SK-N-SH (cell line): ENCODE data around the gene ARFGAP1. TPM values are rescaled to one million over a fixed set of nuclear protein-coding genes. Genes with fewer than 3 reads are reported as not detected.

Source experiments
- CTCF ChIA-PET: fragments of 300-600, 350-600 bp; formaldehyde crosslinking; extraction: SDS; loops from one replicate; lab custom pipeline; 2021; lab: Yijun Ruan, JAX
- POLR2A ChIA-PET: fragments of 350-600 bp; sonication (Branson Sonifier 250); formaldehyde crosslinking; extraction: SDS; loops from one replicate; lab custom pipeline; 2020; ENCODE audit warnings: antibody characterized with exemption, inconsistent platforms; lab: Yijun Ruan, JAX
- DNase-seq: peaks from one replicate; pipeline ENCODE4 v3.0.0; 2012
- H2AFZ ChIP-seq: fragments of 200-600 bp; sonication (generic); 2 replicates; pipeline ENCODE4 v1.8.1; 2016; ENCODE audit warnings: antibody characterized with exemption, mild to moderate bottlenecking, low read depth
- H3F3A ChIP-seq: fragments of 200-600 bp; sonication (generic); replicated peaks from 2 replicates; pipeline ENCODE3; 2016; ENCODE audit warnings: antibody characterized with exemption, mild to moderate bottlenecking; ENCODE audit not compliant: insufficient read depth
- H3K27ac ChIP-seq, 2 experiments: fragments of 200-500 bp in 1 of 2; fragments of 200-600 bp in 1 of 2; sonication (Bioruptor generic) in 1 of 2; sonication (generic), shearing (Covaris generic) in 1 of 2; 2 replicates each; pipeline versions ENCODE4 v1.5.1 to v1.6.1; 2014 to 2016; ENCODE audit warnings: low read depth in 2 of 2, inconsistent platforms in 1 of 2, low read length in 1 of 2, mild to moderate bottlenecking in 1 of 2, mixed read lengths in 1 of 2
- H3K27me3 ChIP-seq: fragments of 200-600 bp; sonication (generic), shearing (Covaris generic); 2 replicates; pipeline ENCODE4 v1.6.1; 2016; ENCODE audit warnings: mixed run types; ENCODE audit not compliant: insufficient read depth
- H3K36me3 ChIP-seq, 2 experiments: fragments of 200-500 bp in 1 of 2; fragments of 200-600 bp in 1 of 2; sonication (Bioruptor generic) in 1 of 2; sonication (generic) in 1 of 2; replicated peaks in 1 of 2; 2 replicates each; pipeline versions ENCODE3 to v1.5.1; 2014 to 2016; ENCODE audit warnings: low read length in 1 of 2, mild to moderate bottlenecking in 1 of 2; ENCODE audit not compliant: insufficient read depth in 2 of 2, control insufficient read depth in 1 of 2
- H3K4me1 ChIP-seq, 2 experiments: fragments of 200-500 bp in 1 of 2; fragments of 200-600 bp in 1 of 2; sonication (Bioruptor generic) in 1 of 2; sonication (generic), shearing (Covaris generic) in 1 of 2; 2 replicates each; pipeline versions ENCODE4 v1.5.1 to v1.6.1; 2014 to 2016; ENCODE audit warnings: low read depth in 1 of 2, low read length in 1 of 2, mixed run types in 1 of 2; ENCODE audit not compliant: insufficient read depth in 2 of 2, control insufficient read depth in 1 of 2
- H3K4me2 ChIP-seq: fragments of 200-600 bp; sonication (generic), shearing (Covaris generic); 2 replicates; pipeline ENCODE4 v1.6.1; 2017; ENCODE audit warnings: mixed run types
- H3K4me3 ChIP-seq, 2 experiments: fragments of 200-500 bp in 1 of 2; fragments of 200-600 bp in 1 of 2; sonication (Bioruptor generic) in 1 of 2; sonication (generic), shearing (Covaris generic) in 1 of 2; 2 replicates each; pipeline versions ENCODE4 v1.5.1 to v1.8.1; 2014 to 2016; ENCODE audit warnings: low read depth in 2 of 2, inconsistent platforms in 1 of 2, low read length in 1 of 2, mild to moderate bottlenecking in 1 of 2, mixed read lengths in 1 of 2, moderate library complexity in 1 of 2
- H3K79me2 ChIP-seq: fragments of 200-600 bp; sonication (generic); 2 replicates; pipeline ENCODE4 v1.8.1; 2017; ENCODE audit warnings: mild to moderate bottlenecking; ENCODE audit not compliant: insufficient read depth
- H3K9ac ChIP-seq: fragments of 200-600 bp; sonication (generic); 2 replicates; pipeline ENCODE4 v1.6.1; 2017; ENCODE audit warnings: mixed run types
- H3K9me2 ChIP-seq: fragments of 200-600 bp; sonication (generic); 2 replicates; pipeline ENCODE4 v1.6.1; 2017; ENCODE audit warnings: mixed run types
- H3K9me3 ChIP-seq: fragments of 200-600 bp; sonication (generic); 2 replicates; pipeline ENCODE4 v1.6.1; 2017; ENCODE audit warnings: mixed run types, mild to moderate bottlenecking, moderate library complexity
- H4K20me1 ChIP-seq: fragments of 200-600 bp; sonication (generic); 2 replicates; pipeline ENCODE4 v1.6.1; 2017; ENCODE audit warnings: mild to moderate bottlenecking, mixed run types; ENCODE audit not compliant: insufficient read depth
- GABPA ChIP-seq: IDR thresholded peaks from 2 replicates; pipeline ENCODE4 v1.4.0; 2012; ENCODE audit warnings: low read depth, mild to moderate bottlenecking
- MXI1 ChIP-seq: IDR thresholded peaks from 2 replicates; pipeline ENCODE4 v1.6.1; 2012; ENCODE audit warnings: mild to moderate bottlenecking, low read depth, low read length, improper control_type of control experiment
- NFIC ChIP-seq: IDR thresholded peaks from 2 replicates; pipeline ENCODE4 v1.4.0; 2012; ENCODE audit warnings: borderline replicate concordance
- NRF1 ChIP-seq: IDR thresholded peaks from 2 replicates; pipeline ENCODE4 v1.6.1; 2012; ENCODE audit warnings: low read depth, mild to moderate bottlenecking, low read length
- POLR2AphosphoS5 ChIP-seq: IDR thresholded peaks from 2 replicates; pipeline ENCODE4 v1.6.1; 2012; ENCODE audit warnings: low read depth, low read length
- WGBS: methylation state at CpG from one replicate; pipeline ENCODE4 v1.1.6; 2017; ENCODE audit warnings: low lambda C conversion rate; 5-methylcytosine and 5-hydroxymethylcytosine counted together
- polyA plus RNA-seq, 3 experiments: library from polyadenylated mRNA; depleted of rRNA; stranded (reverse); fragments of >200 nt; gene quantifications; 2 replicates each; pipeline ENCODE4 v1.2.3, GENCODE V29; 2012
- TF ChIP-seq, protein P1 (sequence below): IDR thresholded peaks from 2 replicates; pipeline ENCODE4 v1.4.0; 2012; ENCODE audit warnings: low read depth, borderline replicate concordance
- TF ChIP-seq, protein P2 (sequence below): IDR thresholded peaks from 2 replicates; pipeline ENCODE4; 2012
- TF ChIP-seq, protein P3 (sequence below): fragments of 150-350 bp; IDR thresholded peaks from 2 replicates; pipeline ENCODE4 v1.6.1; 2016; ENCODE audit warnings: mild to moderate bottlenecking, low read depth, low read length

Gene ARFGAP1
- polyA plus RNA-seq, 1 of the 3 experiments (the other 2 are of a cell fraction): 72.7 TPM

DNA sequence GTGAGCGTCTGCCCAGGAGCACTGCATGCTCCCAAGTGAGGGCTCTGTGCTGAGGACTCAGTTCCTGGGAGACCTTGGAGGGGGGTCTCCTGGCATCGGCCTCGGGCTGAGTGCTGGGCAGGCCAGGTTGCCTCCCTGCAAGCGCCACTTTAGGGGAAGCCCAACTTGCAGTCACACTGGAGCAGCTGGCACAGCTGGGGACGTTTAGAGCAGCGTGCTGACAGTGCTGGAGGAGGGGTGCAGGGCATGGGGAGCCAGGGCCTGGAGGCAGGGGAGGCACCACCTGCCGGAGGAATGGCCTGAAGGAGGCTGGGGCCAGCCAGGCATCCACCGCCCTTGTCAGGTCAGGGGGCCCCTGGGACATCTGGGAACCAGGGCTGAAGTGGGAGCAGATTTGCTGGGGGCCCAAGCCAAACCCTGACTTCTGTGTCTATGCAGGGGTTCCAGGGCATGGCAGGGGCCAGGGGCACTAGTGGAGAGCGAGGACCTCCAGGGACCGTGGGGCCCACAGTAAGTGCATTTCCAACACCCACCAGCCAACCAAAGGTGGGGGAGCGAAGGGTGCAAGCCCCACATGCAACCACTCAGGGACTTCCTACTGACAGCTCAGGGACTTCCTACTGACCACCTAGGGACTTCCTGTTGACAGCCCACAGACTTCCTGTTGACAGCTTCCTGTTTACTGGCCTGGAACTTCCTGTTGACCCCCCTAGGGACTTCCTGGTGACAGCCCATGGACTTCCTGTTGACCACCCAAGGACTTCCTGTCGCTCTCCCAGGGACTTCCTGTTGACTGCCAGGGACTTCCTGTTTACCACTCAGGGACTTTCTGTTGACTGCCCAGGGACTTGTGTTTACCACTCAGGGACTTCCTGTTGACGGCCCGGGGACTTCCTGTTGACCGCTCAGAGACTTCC is 54.0 kb downstream of the ARFGAP1 start:
- Histone ChIP-seq H3K4me2 (no peak overlapping the region), H3K4me1 (peaks cover 0 to 3% of the 10 kb centered on the region in 2 experiments; a peak in 1 of 4 replicates), H3K4me3 (no peak overlapping the region), H3K36me3 (no peaks in the 10 kb centered on the region), H3F3A (no peaks in the 10 kb centered on the region), H3K27me3 (no peaks in the 10 kb centered on the region; the same call in 1 of the 2 replicates), H3K9me2 (no peaks in the 10 kb centered on the region), H2AFZ (no peak overlapping the region)
- POLR2A ChIA-PET: no interaction called here
- DNase-seq: no peak
- CTCF ChIA-PET: interaction anchor here (3.0 to 4.0 kb wide), 2 partner anchors 17 to 55 kb away, joined by 15 to 19 read pairs; no protein-coding TSS in a partner anchor
- TF ChIP-seq POLR2AphosphoS5: no peak
- TF ChIP-seq NFIC: no peak
- TF ChIP-seq, protein P1, sequence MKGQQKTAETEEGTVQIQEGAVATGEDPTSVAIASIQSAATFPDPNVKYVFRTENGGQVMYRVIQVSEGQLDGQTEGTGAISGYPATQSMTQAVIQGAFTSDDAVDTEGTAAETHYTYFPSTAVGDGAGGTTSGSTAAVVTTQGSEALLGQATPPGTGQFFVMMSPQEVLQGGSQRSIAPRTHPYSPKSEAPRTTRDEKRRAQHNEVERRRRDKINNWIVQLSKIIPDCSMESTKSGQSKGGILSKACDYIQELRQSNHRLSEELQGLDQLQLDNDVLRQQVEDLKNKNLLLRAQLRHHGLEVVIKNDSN: no peak
- TF ChIP-seq GABPA: peak; percentile 23; the same call in 1 of the 2 replicates
- TF ChIP-seq, all 33 proteins: peak for 1
- no peak overlapping the region for H3K9ac ChIP-seq
- no peaks in the 10 kb centered on the region for H3K9me3 ChIP-seq
- H3K27ac ChIP-seq: no peak overlapping the region
- H3K79me2 ChIP-seq: no peaks in the 10 kb centered on the region
- no peaks in the 10 kb centered on the region for H4K20me1 ChIP-seq
- 56% methylated on average over 8 of the region's 15 CpGs for WGBS

DNA sequence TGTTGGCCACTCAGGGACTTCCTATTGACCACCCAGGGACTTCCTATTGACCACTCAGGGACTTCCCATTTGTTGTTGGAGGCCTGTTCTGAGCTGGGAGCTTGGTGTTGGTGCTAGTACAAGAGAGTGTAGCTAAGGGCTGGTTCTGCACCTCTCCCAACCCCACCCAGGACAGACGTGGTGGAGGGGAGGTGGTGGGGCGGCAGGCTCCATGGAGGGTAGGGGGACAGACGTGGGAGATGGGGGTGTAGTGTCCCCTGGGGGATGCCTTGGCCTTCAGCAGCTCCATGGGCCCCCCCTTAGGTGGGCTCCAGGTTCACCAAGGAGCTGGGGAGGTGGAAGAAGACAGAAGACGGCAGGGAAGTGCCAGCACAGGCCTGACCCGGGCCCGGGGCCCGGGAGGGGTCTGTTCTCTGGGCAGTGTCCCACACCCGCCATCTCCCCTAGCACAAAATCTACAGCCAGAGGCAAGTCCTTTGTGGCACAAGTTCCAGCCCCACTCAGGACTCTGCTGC is 54.7 kb downstream of the ARFGAP1 start:
- POLR2A ChIA-PET: no interaction called here
- CTCF ChIA-PET: interaction anchor here (3.0 to 4.0 kb wide), 2 partner anchors 18 to 55 kb away, joined by 15 to 28 read pairs; no protein-coding TSS in a partner anchor

More for the DNA sequence above, 54.7 kb downstream of the ARFGAP1 start:
- no peaks in the 10 kb centered on the region for H3F3A ChIP-seq
- no peaks in the 10 kb centered on the region for H3K79me2 ChIP-seq
- 44% methylated on average over 6 of the region's 8 CpGs for WGBS
- H3K27ac ChIP-seq: no peak overlapping the region
- H3K4me2 ChIP-seq: no peak overlapping the region
- H3K4me1 ChIP-seq: peaks cover 0 to 3% of the 10 kb centered on the region in 2 experiments; a peak in 1 of 4 replicates
- no peaks in the 10 kb centered on the region for H3K9me3 ChIP-seq
- no peaks in the 10 kb centered on the region for H3K36me3 ChIP-seq
- H3K27me3 ChIP-seq: no peaks in the 10 kb centered on the region; the same call in 1 of the 2 replicates
- TF ChIP-seq, protein P2, sequence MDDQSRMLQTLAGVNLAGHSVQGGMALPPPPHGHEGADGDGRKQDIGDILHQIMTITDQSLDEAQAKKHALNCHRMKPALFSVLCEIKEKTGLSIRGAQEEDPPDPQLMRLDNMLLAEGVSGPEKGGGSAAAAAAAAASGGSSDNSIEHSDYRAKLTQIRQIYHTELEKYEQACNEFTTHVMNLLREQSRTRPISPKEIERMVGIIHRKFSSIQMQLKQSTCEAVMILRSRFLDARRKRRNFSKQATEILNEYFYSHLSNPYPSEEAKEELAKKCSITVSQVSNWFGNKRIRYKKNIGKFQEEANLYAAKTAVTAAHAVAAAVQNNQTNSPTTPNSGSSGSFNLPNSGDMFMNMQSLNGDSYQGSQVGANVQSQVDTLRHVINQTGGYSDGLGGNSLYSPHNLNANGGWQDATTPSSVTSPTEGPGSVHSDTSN: no peak
- TF ChIP-seq NRF1: no peak
- TF ChIP-seq, protein P3, sequence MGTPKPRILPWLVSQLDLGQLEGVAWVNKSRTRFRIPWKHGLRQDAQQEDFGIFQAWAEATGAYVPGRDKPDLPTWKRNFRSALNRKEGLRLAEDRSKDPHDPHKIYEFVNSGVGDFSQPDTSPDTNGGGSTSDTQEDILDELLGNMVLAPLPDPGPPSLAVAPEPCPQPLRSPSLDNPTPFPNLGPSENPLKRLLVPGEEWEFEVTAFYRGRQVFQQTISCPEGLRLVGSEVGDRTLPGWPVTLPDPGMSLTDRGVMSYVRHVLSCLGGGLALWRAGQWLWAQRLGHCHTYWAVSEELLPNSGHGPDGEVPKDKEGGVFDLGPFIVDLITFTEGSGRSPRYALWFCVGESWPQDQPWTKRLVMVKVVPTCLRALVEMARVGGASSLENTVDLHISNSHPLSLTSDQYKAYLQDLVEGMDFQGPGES: no peak
- TF ChIP-seq MXI1: no peak
- DNase-seq: no peak
- H2AFZ ChIP-seq: no peak overlapping the region
- H4K20me1 ChIP-seq: no peaks in the 10 kb centered on the region
- no peak overlapping the region for H3K4me3 ChIP-seq
- H3K9ac ChIP-seq: no peak overlapping the region
- H3K9me2 ChIP-seq: no peaks in the 10 kb centered on the region
